Measurements from ENCODE around the gene PRSS3.
"Not testable (repeated sequence)": the region's sequence is repeated elsewhere in the genome, so short reads cannot be mapped to it uniquely, and the experiment has no call there.

Gene PRSS3

DNA sequence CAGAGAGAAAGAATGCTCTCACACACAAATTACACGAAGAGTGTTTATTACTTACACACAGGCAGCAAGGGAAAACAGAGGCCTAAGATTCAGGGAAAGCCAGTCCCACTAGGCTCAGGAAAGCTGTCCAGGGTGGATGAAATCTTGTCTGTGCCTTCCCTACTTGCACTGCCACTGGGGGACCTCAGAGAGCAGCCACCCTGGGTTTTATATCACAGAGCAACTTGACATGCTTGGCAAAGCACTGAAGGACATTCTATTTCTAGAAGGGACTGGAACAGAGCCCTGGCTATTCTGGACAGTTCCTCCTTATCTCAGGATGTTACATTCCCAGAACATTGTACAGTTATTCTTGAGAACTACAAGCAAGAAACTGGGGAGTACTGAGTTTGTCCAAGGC, 7.5 kb upstream of the PRSS3 start:
- DNase-seq, result no peak

DNA sequence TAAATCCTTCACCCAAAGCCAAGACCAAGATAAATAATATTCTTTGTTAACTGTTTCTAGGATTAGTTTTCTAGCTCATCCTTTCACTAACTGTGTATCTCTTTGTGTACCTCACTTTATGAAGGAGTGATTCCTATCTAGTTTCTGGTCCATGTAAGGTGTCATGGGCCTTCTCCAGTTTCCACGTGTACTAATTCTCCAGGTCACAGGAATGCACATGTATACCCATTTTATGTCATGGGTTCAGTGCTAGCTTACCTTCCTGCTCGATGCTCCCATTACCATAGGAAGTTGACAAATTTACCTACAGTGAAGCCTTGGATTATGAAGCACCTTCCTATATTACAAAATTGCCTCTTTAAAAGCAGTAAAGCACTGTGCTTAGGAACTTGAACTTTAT, 5.9 kb upstream of the PRSS3 start:
- DNase-seq, result not testable (repeated sequence)

DNA sequence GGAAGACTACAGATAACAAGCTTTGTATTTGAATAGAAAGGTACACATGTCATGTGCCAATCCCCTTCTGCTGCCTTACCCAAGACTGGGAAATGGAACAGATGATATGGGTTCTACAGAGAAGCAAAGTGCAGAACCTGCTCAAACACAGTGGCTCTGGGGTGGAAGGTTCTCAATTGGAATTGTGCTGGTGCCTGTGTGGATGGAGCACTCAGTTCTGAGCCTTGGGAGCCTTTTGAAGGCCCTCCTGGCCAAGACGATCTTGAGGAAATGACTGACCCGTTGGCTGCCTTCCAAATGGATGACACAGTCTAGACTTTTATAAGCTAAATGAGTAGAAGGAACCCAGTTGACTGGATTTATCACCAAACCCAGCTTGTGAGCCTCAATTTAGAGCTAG, 4.2 kb upstream of the PRSS3 start:
- no peak for DNase-seq

DNA sequence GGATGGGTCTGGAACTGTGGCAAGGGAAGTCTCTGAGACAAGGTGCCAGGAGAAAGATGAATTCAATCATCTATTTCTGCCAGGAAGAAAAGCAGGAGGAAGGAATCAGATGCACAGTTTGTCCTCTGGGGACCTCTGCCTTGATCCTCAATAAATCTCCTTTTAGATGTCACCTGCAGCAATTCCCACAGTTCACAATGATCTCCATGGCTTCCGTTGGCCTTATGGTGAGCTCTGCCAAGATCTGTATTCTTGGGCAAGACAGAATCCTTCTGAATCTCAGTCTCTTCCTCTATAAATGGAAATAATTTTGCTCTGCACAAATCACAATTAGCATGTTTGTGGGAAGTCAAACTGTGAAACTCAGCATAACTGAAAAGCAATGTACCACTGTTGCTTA, 1.9 kb upstream of the PRSS3 start:
- not testable (repeated sequence) for DNase-seq

DNA sequence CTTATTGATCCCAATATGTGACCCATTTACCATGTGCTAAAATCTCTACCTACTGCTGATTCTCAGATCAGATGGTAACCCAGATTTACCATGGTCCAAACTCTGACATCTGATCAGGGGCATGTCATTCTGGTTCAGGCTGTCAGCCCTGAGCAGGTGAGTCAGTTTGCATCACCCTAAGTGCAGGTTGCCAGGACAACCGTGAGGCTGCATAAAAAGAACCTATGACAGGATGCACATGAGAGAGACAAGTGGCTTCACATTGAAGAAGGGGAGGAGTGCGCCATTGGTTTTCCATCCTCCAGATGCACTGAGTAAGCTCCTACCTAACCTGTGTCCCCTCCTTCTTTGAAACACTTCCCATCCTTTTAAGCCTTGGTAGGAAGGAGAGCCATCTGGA, 801 bp upstream of the PRSS3 start:
- DNase-seq, result no peak

DNA sequence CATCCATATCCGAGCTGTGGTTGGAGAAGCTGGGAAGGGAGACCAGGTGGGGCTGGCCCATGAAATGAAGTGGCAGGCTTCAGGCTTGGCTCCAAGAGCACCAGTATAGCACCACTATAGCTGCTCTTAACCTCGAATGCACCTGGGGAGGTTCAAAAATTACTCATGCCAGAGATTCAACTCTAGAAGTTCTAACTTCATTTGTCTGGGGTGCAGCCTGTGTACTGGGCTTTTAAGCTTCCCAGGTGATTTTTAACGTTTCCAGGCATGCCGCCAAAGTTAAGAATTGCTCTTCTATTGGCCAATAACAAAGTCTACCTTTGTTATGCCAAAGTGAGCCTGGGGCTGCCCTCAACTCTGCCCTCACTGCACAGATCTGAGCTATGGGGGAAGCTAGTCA, 458 bp downstream of the PRSS3 start:
- no peak for DNase-seq

DNA sequence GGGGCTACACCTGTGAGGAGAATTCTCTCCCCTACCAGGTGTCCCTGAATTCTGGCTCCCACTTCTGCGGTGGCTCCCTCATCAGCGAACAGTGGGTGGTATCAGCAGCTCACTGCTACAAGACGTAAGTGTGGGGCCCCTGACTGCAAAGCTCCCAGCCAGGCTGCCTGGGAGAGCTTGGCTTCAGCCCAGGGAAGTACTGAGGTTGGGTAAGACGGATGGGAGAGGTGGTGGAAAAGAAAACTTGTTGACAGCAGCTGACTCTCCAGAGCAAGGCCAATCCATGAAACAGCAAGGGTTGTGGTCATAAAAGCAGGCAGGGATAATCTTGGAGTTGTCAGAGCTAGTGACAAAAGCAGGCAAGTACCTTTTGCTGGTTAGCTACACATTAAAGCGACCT, 1.3 kb downstream of the PRSS3 start:
- DNase-seq, result not testable (repeated sequence)

DNA sequence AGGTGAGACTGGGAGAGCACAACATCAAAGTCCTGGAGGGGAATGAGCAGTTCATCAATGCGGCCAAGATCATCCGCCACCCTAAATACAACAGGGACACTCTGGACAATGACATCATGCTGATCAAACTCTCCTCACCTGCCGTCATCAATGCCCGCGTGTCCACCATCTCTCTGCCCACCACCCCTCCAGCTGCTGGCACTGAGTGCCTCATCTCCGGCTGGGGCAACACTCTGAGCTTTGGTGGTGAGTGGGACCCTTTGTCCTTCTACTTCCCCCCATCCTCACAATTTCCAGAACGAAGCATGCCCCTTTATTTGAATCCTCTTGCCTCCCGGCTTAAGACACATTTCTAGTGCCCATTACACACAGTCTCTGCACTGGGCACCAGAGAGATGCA, 2.5 kb downstream of the PRSS3 start:
- no peak for DNase-seq

DNA sequence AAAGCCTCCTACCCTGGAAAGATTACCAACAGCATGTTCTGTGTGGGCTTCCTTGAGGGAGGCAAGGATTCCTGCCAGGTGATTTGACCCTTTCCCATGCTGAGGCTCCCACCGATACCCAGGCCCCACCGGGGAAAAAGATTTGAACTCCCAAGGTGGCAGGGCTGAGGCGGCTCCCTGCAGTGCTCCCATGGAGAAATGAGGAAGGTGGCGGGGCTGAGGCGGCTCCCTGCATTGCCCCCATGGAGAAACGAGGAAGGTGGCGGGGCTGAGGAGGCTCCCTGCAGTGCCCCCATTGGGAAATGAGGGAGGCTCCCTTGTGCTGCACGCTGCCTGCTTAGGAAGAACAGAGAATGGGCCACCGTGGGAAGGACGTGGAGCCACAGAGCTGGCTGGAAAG, 3.2 kb downstream of the PRSS3 start:
- DNase-seq, result no peak

DNA sequence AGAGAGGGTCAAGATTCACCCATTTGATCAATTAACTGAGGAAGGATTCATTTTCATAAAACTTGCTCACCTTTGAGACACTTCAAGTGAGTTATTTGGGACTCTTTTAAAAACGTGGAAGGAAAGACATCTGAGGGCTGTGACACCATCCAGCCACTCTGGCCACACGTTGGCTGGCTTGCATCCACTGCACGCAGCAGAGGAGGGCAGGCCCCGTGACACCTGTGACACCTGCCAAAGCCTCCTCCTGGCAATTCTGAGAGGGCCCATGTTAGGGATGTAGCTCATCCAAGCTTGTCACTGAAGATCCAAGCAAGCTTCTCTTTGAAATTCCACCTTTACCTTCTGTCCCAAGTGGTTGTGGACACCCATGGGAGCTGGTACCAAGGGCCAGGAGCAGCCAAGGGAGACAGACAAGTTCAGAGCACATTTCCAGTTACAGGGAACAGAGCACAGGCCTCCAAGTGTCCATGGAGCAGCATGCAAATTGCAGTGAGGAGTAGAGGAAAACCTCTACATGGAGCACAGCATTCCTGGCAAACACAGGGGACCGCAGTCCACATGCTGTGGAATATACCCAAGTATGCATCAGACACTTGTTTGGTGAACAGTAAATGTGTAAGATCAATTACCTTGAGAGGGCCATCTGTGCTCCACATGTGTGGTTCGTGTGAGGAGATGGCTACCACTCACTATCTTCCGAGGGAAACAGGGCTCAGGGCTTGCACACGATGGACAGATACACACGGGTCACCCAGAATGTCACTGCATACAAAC, 4.8 kb downstream of the PRSS3 start:
- no peak for DNase-seq

DNA sequence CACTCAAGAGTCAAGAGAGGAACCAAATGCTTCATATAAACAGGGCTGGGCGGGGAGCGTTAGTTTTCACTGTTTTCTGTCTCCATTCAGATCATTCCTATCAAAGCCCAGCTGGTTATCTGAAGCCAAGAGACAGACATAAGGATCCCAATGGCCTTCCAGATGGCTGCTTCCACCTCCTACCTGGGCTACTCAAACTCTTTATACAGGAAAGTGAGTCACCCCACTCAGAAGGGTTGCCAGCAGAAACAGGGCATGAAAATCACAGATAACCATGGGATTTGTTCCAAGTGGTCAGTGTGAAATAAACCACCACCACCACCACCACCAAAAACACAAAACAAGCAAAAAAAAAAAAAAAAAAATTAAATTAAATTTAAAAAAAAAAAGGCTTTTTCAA, 5.5 kb downstream of the PRSS3 start:
- DNase-seq, result no peak

DNA sequence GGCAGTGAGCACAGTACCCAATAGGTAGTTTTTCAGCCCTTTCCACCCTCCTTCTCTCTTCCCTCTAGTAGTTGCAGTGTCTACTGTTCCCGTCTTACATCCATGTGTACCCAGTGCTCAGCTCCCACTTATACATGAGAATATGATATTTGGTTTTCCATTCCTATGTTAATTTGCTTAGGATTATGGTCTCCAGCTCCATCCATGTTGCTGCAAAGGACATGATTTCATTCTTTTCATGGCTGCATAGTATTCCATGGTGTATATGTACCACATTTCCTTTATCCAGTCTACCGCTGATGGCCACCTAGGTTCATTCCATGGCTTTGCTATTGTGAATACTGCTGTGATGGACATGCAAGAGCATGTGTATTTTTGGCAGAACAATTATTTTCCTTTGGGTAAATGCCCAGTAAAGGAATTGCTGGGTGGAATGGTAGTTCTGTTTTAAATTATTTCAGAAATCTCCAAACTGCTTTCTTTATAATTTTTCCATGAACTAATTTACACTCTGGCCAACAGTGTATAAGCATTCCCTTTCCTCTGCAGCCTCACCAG, 6.7 kb downstream of the PRSS3 start:
- not testable (repeated sequence) for DNase-seq

DNA sequence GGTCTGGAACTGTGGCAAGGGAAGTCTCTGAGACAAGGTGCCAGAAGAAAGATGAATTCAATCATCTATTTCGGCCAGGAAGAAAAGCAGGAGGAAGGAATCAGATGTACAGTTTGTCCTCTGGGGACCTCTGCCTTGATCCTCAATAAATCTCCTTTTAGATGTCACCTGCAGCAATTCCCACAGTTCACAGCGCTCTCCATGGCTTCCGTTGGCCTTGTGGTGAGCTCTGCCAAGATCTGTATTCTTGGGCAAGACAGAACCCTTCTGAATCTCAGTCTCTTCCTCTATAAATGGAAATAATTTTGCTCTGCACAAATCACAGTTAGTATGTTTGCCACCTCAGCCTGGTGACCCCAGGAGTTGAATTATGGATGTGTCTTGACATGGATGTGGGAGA, 8.8 kb downstream of the PRSS3 start:
- not testable (repeated sequence) for DNase-seq

DNA sequence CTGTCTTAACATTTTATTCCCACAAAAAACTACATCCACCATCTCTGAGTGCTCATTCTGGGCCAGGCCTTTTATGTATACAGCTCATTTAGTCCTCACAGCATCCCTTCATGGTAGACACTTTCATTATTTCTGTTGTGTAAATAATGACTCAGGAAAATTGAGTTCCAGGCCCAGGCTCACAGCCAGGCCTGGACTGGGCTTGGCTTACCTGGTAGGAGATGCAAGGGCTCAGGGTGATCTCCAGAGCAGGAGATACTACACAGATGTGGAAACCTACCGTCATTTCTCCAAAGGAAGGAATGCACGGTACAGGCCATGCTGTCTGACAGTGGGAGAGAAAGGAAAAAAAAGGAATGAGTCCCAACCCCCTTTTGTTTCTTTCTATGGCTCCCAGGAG, 11.8 kb downstream of the PRSS3 start:
- DNase-seq, result not testable (repeated sequence)

DNA sequence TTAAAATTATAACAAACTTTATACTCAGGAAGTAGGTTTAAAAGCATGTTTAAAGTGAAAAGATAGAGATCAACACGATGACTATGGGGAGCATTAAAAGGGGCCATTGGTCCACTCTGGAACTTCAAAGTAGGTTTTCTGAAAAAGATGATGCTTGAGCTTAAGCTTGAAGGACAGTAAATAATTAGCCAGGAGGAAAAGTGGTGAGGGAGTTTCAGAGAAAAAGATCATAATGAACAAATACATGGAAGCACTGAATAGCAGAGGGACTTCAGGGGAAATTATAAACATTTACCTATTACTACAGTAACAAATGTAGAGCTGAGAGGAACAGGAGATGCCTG, 13.6 kb downstream of the PRSS3 start:
- DNase-seq, result not testable (repeated sequence)

DNA sequence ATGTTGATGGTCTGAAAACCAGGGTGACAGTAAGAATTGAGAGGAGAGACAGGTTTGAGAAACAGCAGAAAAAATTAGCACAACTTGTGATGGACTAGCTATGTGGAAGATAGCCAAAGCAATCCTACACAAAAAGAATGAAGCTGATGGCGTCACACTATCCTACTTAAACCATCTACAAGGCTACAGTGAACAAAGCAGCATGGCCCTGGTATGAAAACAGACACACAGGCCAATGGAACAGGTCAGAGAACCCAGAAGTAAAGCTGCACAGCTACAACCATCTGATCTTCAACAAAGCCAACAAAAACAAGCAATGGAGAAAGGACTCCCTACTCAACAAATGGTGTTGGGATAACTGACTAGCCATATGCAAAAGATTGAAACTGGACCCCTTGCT, 14.1 kb downstream of the PRSS3 start:
- DNase-seq, result no peak

DNA sequence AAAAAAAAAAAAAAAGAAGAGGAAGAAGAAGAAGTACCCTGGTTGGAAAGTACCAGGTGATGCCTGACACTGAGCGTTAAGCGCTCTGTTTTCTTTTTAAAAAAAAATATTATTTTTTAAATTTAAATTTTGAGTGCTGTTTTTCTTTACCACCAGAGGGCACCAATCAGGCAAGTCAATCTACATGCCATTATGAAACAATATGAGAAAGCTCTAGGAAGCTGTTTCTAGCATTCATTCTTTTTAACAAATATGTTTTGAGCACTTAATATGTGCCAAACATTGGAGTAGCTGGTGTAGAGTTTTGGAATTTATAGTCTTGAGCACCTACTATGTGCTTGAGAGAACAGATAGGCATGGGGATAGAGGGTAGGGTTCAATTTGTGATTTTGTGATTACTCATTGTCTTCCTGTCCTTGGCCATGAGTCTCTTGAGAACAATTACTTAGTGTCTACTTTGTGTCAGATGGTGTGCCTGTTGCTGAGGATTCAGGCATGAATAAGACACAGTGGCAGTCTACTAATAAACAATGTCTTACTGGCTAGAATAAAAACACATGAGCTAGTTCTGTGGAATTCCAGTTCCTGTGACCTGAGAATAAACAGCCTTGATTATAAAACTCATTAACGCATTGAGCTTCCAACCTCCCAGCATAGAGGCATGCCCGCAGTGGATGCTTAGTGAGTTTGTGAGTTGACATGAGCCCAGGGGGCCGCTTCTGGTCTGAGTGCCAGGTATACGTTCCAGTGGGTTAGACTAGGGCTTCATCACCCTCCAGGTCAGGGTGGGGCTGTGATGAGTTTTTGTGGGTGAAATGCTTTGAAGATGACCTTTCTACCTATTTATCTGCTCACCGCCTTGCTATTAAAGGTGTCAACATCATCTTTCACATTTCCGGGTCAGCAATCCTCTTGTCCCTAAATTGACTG, 18.6 kb downstream of the PRSS3 start:
- DNase-seq, result peak; percentile 32

DNA sequence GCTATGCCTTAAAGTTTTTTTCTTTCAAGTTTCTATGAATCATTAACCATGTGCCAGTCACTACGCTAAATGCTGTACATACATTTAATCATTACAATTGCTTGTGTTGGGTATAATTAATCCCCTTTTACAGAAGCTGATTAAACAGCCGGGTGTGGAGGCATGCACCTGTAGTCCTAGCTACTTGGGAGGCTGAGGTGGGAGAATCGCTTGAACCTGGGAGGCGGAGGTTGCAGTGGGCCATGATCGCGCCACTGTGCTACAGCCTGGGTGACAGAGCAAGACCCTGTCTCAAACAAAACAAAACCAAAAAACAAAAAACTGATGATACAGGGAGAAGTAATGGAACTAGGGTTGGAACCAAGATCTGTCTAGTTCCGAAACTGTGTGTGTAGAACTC, 20.4 kb downstream of the PRSS3 start:
- no peak for DNase-seq

DNA sequence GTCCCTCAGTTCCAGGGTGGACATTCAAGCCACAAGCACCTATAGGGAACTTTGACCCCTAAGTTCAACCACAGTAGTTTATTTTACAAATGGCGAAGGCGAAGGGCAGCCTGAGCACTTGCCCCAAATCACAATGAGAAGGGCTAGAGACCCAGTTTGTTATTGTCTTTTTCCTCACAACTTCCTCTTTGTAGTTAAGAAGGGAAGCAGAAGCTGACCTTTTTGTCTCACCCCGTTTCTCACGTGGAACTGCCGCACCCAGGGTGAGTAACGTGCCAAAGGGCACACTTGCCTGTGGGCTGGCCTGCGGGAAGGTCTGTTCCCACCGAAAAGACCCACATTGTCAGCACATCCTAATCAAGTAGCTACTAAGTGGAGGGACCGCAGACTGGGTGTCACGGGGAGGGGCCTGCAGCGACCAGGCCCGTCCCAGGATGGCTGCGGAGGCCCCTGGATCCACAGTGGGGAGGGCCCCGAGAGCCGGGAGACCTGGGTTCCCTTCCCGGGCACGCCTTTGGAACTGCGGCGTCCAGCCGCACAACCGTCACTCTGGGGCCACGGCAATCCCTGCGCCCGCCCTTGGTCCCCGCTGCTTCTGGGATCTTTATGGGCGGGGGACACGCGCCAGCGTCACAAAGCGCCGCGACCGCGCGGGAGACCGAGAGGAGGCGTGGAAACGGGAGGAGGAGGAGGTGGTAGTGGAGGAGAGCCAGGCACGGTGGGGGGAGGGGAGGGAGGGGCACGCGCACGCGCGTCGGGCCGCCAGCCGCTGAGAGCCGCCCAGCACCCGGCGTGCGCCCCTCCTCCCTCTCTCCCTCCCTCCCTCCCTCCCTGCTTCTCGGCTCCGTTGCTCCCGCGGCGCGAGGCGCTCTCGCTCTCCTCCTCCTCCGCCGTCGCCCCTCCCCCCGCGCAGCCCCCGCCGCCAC, 21.2 kb downstream of the PRSS3 start, which contains the start of gene UBE2R2:
Gene UBE2R2, plus strand, starts transcription at position 834 of the 926 bp plus-strand sequence. CDS start 598 bp downstream, outside the sequence.
- peak; percentile 98 for DNase-seq

DNA sequence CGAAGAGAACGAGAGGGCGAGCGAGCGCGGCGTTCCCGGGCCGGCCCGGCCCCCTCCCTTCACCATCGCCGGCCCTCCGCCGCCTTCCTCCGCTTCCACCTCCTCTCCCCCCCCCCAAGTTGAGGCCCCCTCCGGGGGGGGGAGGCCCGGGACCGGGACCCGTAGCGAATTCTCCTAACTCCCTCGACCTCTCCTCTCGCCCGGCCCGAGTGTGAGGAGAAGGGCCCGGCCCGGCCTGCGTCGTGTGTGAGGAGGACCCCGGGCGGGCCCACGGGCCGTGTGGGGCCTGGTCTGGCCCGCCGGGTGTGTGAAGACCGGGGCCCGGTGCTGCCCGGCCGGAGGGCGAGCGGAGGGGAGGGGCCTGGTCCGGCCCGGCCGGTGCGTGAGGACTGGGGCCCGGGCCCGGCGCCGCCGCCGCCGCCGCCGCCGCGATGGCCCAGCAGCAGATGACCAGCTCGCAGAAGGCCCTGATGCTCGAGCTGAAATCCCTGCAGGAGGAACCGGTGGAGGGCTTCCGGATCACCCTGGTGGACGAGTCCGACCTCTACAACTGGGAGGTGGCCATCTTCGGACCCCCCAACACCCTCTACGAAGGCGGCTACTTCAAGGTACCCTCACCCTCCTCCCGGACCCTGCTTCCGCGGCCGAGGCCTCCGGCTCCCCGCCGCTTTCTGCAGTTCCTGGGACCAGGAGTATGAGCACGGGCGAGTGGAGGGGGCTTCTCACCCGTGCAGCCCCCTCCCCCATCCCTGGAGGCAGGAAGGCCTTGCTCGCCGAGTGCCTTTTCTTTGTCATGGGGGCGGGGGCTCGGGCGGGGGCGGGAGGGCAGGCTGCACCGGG, 22.2 kb downstream of the PRSS3 start:
- peak; percentile 71 for DNase-seq

DNA sequence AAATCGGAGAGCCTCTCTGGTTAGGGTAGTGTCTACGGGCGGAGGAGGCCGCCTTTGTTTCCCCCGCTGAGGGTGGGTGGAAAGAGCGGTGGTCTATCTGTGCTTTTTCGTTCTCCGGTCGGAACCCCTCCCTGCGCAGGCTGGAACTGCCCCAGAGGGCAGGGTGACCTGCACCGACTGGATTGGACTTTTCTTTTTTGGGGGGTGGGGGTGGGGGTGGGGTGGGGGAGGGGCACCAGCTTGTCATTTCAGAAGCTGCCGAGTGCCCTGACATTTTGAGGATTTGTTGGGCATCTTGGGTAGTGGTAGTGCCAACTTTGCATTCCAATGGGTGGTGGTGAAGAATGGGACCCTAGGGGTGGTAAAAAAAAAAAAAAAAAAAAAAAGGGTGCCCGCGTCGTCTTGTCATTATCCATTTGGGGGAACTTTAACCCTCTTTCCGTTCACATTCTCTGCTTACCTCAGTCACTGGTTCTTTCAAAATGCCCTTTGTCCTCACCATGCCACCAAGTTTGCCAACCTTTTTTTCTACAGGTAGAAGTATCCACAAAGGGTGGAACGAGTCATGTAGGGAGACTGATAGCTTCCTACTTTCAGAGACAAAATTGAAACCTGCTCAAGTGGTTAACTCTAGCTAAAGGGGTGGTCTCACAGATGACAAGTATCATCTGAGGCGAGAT, 22.9 kb downstream of the PRSS3 start:
- DNase-seq, result no peak
